ENCODE data around the gene MACROD2.

The MACROD2 gene

DNA sequence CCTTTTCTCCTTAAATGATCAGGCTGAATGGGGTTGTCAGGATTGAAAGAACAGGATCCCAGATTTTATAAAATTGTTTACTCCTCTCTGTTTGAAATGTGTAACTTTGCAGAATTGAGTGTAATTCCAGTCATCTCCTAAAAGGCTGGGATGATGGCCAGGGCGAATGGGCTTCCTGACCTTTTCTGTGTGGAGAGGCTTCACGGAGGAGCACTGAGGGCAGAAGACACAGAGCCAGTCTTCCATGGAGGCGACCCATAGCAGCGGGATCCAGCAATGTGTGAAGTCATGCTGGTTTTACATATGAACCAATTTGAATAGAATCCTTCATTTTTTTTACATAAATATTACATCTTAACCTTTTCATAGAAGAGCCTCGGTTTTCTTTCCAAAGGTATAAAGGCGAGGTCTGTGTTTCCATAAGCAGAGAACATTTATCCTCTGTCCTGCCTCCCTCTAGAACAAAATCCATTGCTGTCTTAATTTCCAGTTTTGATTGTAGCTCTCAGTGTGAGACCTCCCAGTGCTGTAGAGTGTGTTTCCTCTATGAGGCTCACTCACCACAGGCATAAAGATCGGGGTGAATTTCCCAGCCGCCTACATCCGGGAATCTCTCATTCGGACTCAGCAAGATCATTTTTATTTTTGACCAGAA lies 711.8 kb downstream of the MACROD2 start:
- no peak for DNase-seq (ENCODE audit: low read depth, low spot score)

- no peak for DNase-seq (ENCODE audit: low read depth, low spot score)
Observed at GRCh38 chr20:14707865-14708596, 712.7 kb downstream of the MACROD2 start.

DNA sequence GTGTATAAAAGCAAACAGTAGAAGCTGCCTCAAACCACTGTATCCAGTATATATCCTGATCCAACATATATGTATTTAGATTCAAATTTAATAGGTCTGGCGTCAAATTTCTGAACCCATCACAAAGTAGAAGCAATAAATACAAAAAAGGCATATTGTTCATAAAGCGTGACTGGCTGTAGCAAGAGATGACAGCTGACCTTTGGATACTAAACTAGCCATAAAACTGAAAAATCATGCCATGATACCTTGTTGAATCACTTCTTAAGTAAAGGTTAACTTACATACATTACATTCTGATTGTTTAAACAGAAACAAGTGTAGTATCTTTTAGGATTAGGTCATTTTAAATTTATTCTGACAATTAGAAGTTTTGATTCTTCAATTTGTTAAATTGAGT lies 714.1 kb downstream of the MACROD2 start:
- DNase-seq (ENCODE audit: low read depth, low spot score), result no peak

- DNase-seq (ENCODE audit: low read depth, low spot score), result no peak
Observed at GRCh38 chr20:14710951-14711350, 715.6 kb downstream of the MACROD2 start.

GRCh38 chr20:14711652-14712051 lies 716.3 kb downstream of the MACROD2 start:
- no peak for DNase-seq (ENCODE audit: low read depth, low spot score)

GRCh38 chr20:14712302-14712739 lies 717.0 kb downstream of the MACROD2 start:
- DNase-seq (ENCODE audit: low read depth, low spot score), result no peak

- DNase-seq (ENCODE audit: low read depth, low spot score), result peak; percentile 15
Observed at GRCh38 chr20:14715400-14715799, 720.1 kb downstream of the MACROD2 start.

GRCh38 chr20:14716351-14716801 lies 721.1 kb downstream of the MACROD2 start:
- peak; percentile 45 for DNase-seq (ENCODE audit: low read depth, low spot score)

- no peak for DNase-seq (ENCODE audit: low read depth, low spot score)
Observed at GRCh38 chr20:14717134-14717999, 722.1 kb downstream of the MACROD2 start.

DNA sequence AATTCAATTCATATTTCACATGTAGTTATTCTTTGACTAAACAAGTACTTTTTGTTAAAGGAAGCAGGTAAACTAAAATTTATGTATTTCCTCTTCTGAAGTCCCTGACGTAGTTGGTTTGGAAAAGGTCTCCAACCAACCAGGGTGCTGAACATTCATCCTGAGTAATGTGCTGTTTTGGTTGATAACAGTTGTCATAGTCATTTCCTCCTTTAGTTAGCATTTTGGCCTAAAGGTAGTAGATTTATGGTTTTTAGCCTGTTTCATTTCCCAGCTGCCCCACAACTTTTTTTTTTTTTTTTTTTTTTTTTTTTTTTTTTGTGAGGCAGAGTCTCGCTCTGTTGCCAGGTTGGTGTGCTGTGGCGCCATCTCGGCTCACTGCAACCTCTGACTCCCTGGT lies 724.9 kb downstream of the MACROD2 start:
- DNase-seq (ENCODE audit: low read depth, low spot score), result no peak

- no peak for DNase-seq (ENCODE audit: low read depth, low spot score)
Observed at GRCh38 chr20:14721926-14722452, 726.7 kb downstream of the MACROD2 start.

DNA sequence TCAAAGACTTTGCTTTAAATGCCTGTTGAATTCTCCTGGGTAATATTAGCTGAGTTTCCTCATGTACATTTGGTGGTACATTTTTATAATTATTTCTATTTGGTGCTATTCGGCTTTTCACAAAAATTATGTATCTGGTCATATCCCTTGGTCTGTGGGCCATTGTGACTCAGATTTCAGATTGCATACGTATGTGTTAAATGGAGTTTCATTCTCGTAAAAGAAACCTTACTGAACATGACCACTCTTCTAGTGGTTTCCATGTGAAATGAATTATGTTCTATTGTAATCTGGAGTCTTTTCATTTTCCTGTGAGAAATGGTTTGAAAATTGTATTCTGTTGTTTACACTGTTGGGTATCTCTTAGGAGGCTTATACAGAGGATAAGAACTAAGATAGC lies 728.3 kb downstream of the MACROD2 start:
- DNase-seq (ENCODE audit: low read depth, low spot score), result no peak

DNA sequence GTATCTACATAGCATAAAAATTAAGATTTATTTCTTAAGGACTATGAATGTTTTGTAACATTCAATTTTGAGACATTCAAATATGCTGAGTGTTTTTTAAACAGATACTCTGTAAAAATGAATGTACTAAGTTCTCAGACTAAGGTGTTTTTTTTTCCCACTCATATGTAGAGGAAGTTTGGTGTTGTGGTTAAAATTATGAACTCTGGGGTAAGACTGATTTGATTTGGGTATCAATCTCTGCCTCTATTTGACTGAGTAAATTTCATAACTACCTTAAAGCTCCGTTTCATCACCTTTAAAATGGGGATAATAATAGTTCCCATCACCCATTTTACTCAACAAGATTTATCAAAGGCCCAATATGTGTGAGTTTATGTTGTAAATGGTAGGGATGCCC lies 728.7 kb downstream of the MACROD2 start:
- DNase-seq (ENCODE audit: low read depth, low spot score), result no peak

- no peak for DNase-seq (ENCODE audit: low read depth, low spot score)
Observed at GRCh38 chr20:14724468-14724867, 729.2 kb downstream of the MACROD2 start.

- DNase-seq (ENCODE audit: low read depth, low spot score), result no peak
Observed at GRCh38 chr20:14726591-14726990, 731.3 kb downstream of the MACROD2 start.

- no peak for DNase-seq (ENCODE audit: low read depth, low spot score)
Observed at GRCh38 chr20:14727485-14728150, 732.3 kb downstream of the MACROD2 start.

- no peak for DNase-seq (ENCODE audit: low read depth, low spot score)
Observed at GRCh38 chr20:14729390-14729789, 734.1 kb downstream of the MACROD2 start.

- no peak for DNase-seq (ENCODE audit: low read depth, low spot score)
Observed at GRCh38 chr20:14732343-14732742, 737.0 kb downstream of the MACROD2 start.

- no peak for DNase-seq (ENCODE audit: low read depth, low spot score)
Observed at GRCh38 chr20:14732996-14733395, 737.7 kb downstream of the MACROD2 start.

- DNase-seq (ENCODE audit: low read depth, low spot score), result no peak
Observed at GRCh38 chr20:14740380-14740779, 745.1 kb downstream of the MACROD2 start.

DNA sequence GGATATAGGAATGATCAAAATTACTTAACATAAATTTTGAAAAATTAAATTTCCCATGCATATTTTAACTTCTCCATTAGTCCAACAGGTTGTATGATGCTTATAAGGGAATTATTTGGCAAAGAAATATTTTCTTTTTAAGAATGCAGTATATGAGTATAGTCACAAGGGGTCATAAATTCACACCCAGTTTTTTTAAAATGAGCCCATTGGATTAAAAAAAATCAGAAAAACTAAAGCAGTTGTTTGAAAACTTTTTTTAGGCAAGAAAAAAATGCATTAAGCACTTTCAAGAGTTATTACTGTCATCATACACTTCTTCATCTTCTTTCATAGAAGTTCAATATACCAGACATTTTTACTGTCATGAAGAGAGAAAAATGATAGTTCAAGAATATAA lies 746.3 kb downstream of the MACROD2 start:
- DNase-seq (ENCODE audit: low read depth, low spot score), result no peak
